Smooth muscle cell (in vitro differentiated cells): ENCODE data around the gene TWNK. TPM values are rescaled to one million over a fixed set of nuclear protein-coding genes. Genes with fewer than 3 reads are reported as not detected.

ENCODE experiments used
- DNase-seq: peaks from one replicate; lab custom pipeline; 2025; ENCODE audit not compliant: unreplicated experiment; lab: John Stamatoyannopoulos, UW
- H2AFZ ChIP-seq: fragments of 200-600 bp; sonication (generic); 2 replicates; pipeline ENCODE4 v1.6.0; 2016; ENCODE audit warnings: antibody characterized with exemption, low read depth, mild to moderate bottlenecking
- H3F3A ChIP-seq: fragments of 200-600 bp; sonication (generic); 2 replicates; pipeline ENCODE4 v1.6.0; 2017; ENCODE audit warnings: antibody characterized with exemption, low read depth
- H3K27ac ChIP-seq: fragments of 200-600 bp; sonication (generic); 2 replicates; pipeline ENCODE4 v1.5.1; 2016; ENCODE audit warnings: low read depth, mild to moderate bottlenecking
- H3K27me3 ChIP-seq: fragments of 200-600 bp; sonication (generic); 2 replicates; pipeline ENCODE4 v1.6.1; 2016; ENCODE audit warnings: low read depth, mild to moderate bottlenecking
- H3K36me3 ChIP-seq: fragments of 200-600 bp; sonication (generic); 2 replicates; pipeline ENCODE4 v1.5.1; 2016; ENCODE audit warnings: low read depth
- H3K4me1 ChIP-seq: fragments of 200-600 bp; sonication (generic); 2 replicates; pipeline ENCODE4 v1.5.1; 2016; ENCODE audit warnings: low read depth
- H3K4me2 ChIP-seq: fragments of 200-600 bp; sonication (generic); 2 replicates; pipeline ENCODE4 v1.6.0; 2016; ENCODE audit warnings: mild to moderate bottlenecking
- H3K4me3 ChIP-seq: fragments of 200-600 bp; sonication (generic); 2 replicates; pipeline ENCODE4 v1.5.1; 2016; ENCODE audit warnings: mild to moderate bottlenecking
- H3K79me2 ChIP-seq: fragments of 200-600 bp; sonication (generic); 2 replicates; pipeline ENCODE4 v1.6.0; 2016; ENCODE audit warnings: low read depth, mild to moderate bottlenecking
- H3K9ac ChIP-seq: fragments of 200-600 bp; sonication (generic); 2 replicates; pipeline ENCODE4 v1.6.0; 2016; ENCODE audit warnings: low read depth
- H3K9me3 ChIP-seq: fragments of 200-600 bp; sonication (generic); replicated peaks from 2 replicates; pipeline ENCODE4 v1.5.1; 2016; ENCODE audit warnings: low read depth
- H4K20me1 ChIP-seq: fragments of 200-600 bp; sonication (generic); 2 replicates; pipeline ENCODE4 v1.6.0; 2016; ENCODE audit warnings: low read depth
- CTCF ChIP-seq: fragments of 200-600 bp; sonication (generic); IDR thresholded peaks from 2 replicates; pipeline ENCODE4 v1.5.1; 2017; ENCODE audit warnings: borderline replicate concordance, mild to moderate bottlenecking, antibody characterized with exemption; ENCODE audit not compliant: insufficient read depth, poor library complexity, severe bottlenecking
- WGBS: methylation state at CpG from one replicate; pipeline ENCODE4 v1.1.7; 2016; ENCODE audit warnings: low lambda C conversion rate; 5-methylcytosine and 5-hydroxymethylcytosine counted together
- polyA plus RNA-seq: library from polyadenylated mRNA; unstranded; fragments of >200 nt; fragmentation: Nextera tagmentation; extraction: Ambion mirVana; gene quantifications from 2 replicates; pipeline ENCODE4 v1.2.1, GENCODE V29; 2016
- total RNA-seq: library from RNA; depleted of rRNA; stranded (reverse); fragments of >200 nt; gene quantifications from 2 replicates; pipeline ENCODE4 v1.2.3, GENCODE V29; 2014

TWNK gene
- total and polyA plus RNA-seq, 2 experiments from 2014 or later: 2.0 to 2.5 TPM

DNA sequence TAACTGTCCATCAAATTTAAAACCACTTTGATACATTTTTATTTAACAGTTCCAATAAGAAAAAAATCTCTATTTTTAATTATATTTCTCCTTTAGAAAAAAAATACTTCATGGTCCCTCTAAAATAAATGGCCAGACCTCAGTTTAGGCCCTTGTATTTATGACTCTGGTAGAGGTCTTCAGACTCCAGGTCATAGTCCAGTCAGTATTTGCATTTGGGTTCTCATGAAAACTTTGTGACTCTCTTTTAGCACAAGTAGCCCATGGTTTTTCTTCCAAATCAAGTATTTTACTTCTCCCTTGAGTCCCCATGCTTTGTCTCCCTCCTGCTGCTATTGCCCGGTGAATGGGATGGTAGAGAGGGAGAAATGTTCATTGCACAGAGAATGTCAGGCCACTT lies 23.5 kb upstream of the TWNK start:
- Histone ChIP-seq H3K27ac (no peak overlapping the region), H3K36me3 (peaks cover 8% of the 10 kb centered on the region), H3K4me3 (no peak overlapping the region), H4K20me1 (no peaks in the 10 kb centered on the region), H3K79me2 (no peaks in the 10 kb centered on the region), H3F3A (peaks cover 17% of the 10 kb centered on the region), H3K4me1 (no peaks in the 10 kb centered on the region), H3K4me2 (no peak overlapping the region), H3K9me3 (no peaks in the 10 kb centered on the region), H2AFZ (no peak overlapping the region), H3K27me3 (no peaks in the 10 kb centered on the region), H3K9ac (no peak overlapping the region)
- 100% methylated on average over 1 of the region's 1 CpG for WGBS
- DNase-seq: no peak
- no peak for TF ChIP-seq CTCF

DNA sequence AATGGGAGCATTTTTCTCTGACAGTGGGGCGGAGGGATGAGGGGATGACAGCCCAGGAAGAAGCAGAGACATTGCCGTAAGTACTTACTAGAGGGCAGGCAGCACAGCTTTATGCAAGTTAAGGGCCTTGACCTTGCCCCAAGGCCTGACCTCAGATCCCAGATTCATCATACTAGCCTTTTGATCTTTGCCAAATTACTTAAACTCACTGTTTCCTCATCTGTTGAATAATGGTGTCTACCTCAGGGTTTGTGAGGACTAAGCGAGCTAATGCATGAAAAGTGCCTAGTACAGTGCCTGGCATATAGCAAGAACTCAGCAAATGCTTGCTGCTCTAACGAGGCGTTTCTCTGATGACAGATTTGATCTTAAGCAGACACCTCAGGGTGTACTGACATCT lies 21.5 kb upstream of the TWNK start:
- peaks cover 4% of the 10 kb centered on the region for H3K36me3 ChIP-seq
- H3K79me2 ChIP-seq: no peaks in the 10 kb centered on the region
- 72% methylated on average over 5 of the region's 5 CpGs for WGBS
- peaks cover 23% of the 10 kb centered on the region for H3F3A ChIP-seq
- H3K4me1 ChIP-seq: no peaks in the 10 kb centered on the region
- H3K27ac ChIP-seq: no peak overlapping the region
- H3K27me3 ChIP-seq: no peaks in the 10 kb centered on the region
- no peak overlapping the region for H3K4me3 ChIP-seq
- no peak overlapping the region for H2AFZ ChIP-seq
- no peaks in the 10 kb centered on the region for H4K20me1 ChIP-seq
- no peaks in the 10 kb centered on the region for H3K9me3 ChIP-seq
- H3K9ac ChIP-seq: no peak overlapping the region
- H3K4me2 ChIP-seq: no peak overlapping the region
- DNase-seq: no peak
- no peak for TF ChIP-seq CTCF

GRCh38 chr10:100966887-100967286 lies 20.5 kb upstream of the TWNK start:
- no peaks in the 10 kb centered on the region for H3K27me3 ChIP-seq
- no peaks in the 10 kb centered on the region for H3K4me1 ChIP-seq
- no peak overlapping the region for H3K4me2 ChIP-seq
- no peak overlapping the region for H3K4me3 ChIP-seq
- peaks cover 23% of the 10 kb centered on the region for H3F3A ChIP-seq
- 87% methylated on average over 2 of the region's 2 CpGs for WGBS
- H3K79me2 ChIP-seq: no peaks in the 10 kb centered on the region
- no peak overlapping the region for H2AFZ ChIP-seq
- no peak overlapping the region for H3K9ac ChIP-seq
- H4K20me1 ChIP-seq: no peaks in the 10 kb centered on the region
- peaks cover 4% of the 10 kb centered on the region for H3K36me3 ChIP-seq
- no peak for TF ChIP-seq CTCF
- DNase-seq: no peak
- no peak overlapping the region for H3K27ac ChIP-seq
- H3K9me3 ChIP-seq: no peaks in the 10 kb centered on the region

GRCh38 chr10:100967332-100967731 lies 20.0 kb upstream of the TWNK start:
- no peak for TF ChIP-seq CTCF
- Histone ChIP-seq H3K4me1 (no peaks in the 10 kb centered on the region), H3K79me2 (no peaks in the 10 kb centered on the region), H3K27me3 (no peaks in the 10 kb centered on the region), H3K4me2 (no peak overlapping the region), H3F3A (peaks cover 23% of the 10 kb centered on the region), H3K27ac (no peak overlapping the region), H4K20me1 (no peaks in the 10 kb centered on the region), H3K4me3 (no peak overlapping the region), H3K9ac (no peak overlapping the region), H2AFZ (no peak overlapping the region), H3K36me3 (peaks cover under 1% of the 10 kb centered on the region), H3K9me3 (no peaks in the 10 kb centered on the region)
- 65% methylated on average over 2 of the region's 2 CpGs for WGBS
- DNase-seq: no peak
